ENCODE results near the gene FMN2.

DNA sequence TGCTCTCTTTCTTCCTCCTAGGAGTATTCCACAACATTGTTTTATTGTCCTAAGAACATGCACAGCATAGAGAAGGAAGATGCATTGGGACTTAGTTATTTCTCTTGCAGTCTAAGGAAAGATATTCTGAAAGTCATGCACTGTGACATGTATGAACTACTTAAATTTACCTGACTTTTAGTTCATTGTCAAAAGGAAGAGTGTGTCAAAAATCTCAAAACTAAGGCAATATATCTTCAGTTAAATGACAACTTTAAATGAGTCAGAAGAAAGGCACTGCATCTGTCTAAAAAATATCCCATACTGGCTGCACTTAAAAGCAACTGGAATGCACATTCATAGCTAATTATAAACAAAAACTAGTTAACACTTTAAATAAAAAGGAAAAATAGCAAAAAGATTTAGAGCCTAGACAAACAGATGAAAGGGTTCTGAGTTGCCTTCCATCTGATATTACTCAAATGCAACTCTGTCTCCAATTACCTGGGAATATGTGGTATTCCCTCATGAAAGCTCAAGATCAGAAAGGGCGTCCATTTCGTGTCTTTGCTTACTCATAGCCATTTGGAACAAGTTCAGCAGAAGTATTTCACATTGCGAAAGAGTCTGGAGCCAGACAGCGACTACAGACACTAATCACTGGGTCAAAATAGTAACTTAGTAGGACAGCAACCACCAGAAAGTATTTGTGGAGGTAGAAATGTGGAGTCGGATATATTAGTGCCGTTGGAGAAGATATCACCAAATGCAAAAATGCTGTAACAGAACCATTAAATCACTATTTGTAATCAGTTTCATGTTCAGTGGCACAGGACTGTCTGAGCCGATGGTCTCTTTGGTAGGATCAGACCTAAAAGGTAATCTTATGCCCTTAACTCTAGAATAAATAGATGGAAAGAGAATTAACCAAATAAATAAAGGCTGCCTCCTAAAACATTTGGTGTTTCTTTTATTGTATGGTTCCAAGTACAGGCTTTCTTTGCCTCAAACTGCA is 294.6 kb downstream of the FMN2 start:
- TF ChIP-seq, protein P1, sequence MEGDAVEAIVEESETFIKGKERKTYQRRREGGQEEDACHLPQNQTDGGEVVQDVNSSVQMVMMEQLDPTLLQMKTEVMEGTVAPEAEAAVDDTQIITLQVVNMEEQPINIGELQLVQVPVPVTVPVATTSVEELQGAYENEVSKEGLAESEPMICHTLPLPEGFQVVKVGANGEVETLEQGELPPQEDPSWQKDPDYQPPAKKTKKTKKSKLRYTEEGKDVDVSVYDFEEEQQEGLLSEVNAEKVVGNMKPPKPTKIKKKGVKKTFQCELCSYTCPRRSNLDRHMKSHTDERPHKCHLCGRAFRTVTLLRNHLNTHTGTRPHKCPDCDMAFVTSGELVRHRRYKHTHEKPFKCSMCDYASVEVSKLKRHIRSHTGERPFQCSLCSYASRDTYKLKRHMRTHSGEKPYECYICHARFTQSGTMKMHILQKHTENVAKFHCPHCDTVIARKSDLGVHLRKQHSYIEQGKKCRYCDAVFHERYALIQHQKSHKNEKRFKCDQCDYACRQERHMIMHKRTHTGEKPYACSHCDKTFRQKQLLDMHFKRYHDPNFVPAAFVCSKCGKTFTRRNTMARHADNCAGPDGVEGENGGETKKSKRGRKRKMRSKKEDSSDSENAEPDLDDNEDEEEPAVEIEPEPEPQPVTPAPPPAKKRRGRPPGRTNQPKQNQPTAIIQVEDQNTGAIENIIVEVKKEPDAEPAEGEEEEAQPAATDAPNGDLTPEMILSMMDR (IDR thresholded peaks at IDR 0.05), result no peak
- TF ChIP-seq POLR2A (IDR thresholded peaks at IDR 0.05) (no peak), POLR2AphosphoS5 (IDR thresholded peaks at IDR 0.05) (peak in 1 of 3 donors; percentile 48)
